ENCODE results near the gene CSF1R.

- TF ChIP-seq USF1 (IDR thresholded peaks at IDR 0.05; ENCODE audit: borderline replicate concordance, low read depth) (no peak), USF2 (IDR thresholded peaks at IDR 0.05; ENCODE audit: borderline replicate concordance, low read depth, low read length) (no peak), MAX (IDR thresholded peaks at IDR 0.05; ENCODE audit: low read depth) (no peak), GABPA (IDR thresholded peaks at IDR 0.05; ENCODE audit: low read depth) (no peak), CTCF (IDR thresholded peaks at IDR 0.05) (no peak)
Measured at GRCh38 chr5:150042459-150042858, 43.9 kb downstream of the CSF1R start.
